ENCODE measurements around the gene RAET1E. TPM values are rescaled to one million over a fixed set of nuclear protein-coding genes. Genes with fewer than 3 reads are reported as not detected.
A peak's percentile ranks its signal among the peaks of the same experiment; 100 is the strongest.

RAET1E gene
- total and polyA plus RNA-seq, 9 of the 15 experiments (the other 6 are each of a cell fraction or from before 2014, with no cell fraction given): not detected

DNA sequence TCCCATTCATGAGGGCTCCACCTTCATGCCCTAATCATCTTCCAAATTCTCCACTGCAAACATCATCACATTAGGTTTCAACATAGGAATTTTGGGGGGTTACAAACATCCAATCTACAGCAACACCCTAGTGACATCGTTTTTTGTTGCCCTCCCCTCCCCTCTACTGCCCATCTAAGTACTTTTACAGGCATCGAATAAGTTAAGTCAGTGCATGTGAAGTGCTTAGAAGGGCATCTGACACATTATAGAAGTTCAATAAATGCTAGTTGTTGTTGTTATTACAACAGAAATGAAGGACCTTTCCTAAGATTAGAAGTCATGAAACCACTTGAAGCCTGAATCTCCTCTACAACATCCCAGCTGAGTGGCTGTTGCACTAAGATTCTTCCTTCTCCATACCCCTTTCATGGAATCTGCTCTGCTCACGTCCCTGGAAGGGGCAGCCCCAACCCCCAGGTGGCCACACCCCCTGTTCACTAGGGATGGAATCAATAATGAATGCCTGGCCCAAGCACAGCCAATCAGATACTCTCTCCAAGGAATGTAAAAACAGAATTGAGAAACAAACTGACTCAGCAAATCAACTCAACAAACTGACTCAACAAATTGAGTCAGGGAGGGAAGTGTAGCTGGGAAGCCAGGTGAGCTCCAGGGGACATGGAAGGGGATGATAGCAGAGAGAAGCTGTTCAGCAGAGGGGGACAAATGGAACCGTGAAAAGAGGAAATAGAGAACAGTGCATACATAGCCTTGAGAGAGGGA, 29.9 kb downstream of the RAET1E start (continued):
- TF ChIP-seq, protein P1, sequence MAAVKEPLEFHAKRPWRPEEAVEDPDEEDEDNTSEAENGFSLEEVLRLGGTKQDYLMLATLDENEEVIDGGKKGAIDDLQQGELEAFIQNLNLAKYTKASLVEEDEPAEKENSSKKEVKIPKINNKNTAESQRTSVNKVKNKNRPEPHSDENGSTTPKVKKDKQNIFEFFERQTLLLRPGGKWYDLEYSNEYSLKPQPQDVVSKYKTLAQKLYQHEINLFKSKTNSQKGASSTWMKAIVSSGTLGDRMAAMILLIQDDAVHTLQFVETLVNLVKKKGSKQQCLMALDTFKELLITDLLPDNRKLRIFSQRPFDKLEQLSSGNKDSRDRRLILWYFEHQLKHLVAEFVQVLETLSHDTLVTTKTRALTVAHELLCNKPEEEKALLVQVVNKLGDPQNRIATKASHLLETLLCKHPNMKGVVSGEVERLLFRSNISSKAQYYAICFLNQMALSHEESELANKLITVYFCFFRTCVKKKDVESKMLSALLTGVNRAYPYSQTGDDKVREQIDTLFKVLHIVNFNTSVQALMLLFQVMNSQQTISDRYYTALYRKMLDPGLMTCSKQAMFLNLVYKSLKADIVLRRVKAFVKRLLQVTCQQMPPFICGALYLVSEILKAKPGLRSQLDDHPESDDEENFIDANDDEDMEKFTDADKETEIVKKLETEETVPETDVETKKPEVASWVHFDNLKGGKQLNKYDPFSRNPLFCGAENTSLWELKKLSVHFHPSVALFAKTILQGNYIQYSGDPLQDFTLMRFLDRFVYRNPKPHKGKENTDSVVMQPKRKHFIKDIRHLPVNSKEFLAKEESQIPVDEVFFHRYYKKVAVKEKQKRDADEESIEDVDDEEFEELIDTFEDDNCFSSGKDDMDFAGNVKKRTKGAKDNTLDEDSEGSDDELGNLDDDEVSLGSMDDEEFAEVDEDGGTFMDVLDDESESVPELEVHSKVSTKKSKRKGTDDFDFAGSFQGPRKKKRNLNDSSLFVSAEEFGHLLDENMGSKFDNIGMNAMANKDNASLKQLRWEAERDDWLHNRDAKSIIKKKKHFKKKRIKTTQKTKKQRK (IDR thresholded peaks at IDR 0.05; ENCODE audit: borderline replicate concordance, low read depth, low read length): no peak
- TF ChIP-seq ZBTB8A (IDR thresholded peaks at IDR 0.05; ENCODE audit: partially characterized antibody): no peak
- TF ChIP-seq ZNF282 (CRISPR knock-in tag; IDR thresholded peaks at IDR 0.05): no peak
- peak; percentile 51; the same call in 1 of the 2 replicates for TF ChIP-seq SP1 (CRISPR knock-in tag; IDR thresholded peaks at IDR 0.05)
- TF ChIP-seq CREM (IDR thresholded peaks at IDR 0.05; ENCODE audit: low read depth): no peak
- TF ChIP-seq, protein P2, sequence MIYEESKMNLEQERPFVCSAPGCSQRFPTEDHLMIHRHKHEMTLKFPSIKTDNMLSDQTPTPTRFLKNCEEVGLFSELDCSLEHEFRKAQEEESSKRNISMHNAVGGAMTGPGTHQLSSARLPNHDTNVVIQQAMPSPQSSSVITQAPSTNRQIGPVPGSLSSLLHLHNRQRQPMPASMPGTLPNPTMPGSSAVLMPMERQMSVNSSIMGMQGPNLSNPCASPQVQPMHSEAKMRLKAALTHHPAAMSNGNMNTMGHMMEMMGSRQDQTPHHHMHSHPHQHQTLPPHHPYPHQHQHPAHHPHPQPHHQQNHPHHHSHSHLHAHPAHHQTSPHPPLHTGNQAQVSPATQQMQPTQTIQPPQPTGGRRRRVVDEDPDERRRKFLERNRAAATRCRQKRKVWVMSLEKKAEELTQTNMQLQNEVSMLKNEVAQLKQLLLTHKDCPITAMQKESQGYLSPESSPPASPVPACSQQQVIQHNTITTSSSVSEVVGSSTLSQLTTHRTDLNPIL (CRISPR knock-in tag; IDR thresholded peaks at IDR 0.05): no peak
- no peak for TF ChIP-seq TRIM28 (IDR thresholded peaks at IDR 0.05)
- no peak for TF ChIP-seq ZNF134 (CRISPR knock-in tag; conservative IDR thresholded peaks at IDR 0.05)
- no peak for TF ChIP-seq OTX1 (CRISPR knock-in tag; IDR thresholded peaks at IDR 0.05)
- TF ChIP-seq ARHGAP35 (IDR thresholded peaks at IDR 0.05; ENCODE audit: partially characterized antibody): no peak
- no peak for TF ChIP-seq CBX2 (IDR thresholded peaks at IDR 0.05; ENCODE audit: insufficient read depth, low read length, poor library complexity, severe bottlenecking)
- no peak for TF ChIP-seq TEAD2 (tag; IDR thresholded peaks at IDR 0.05)
- TF ChIP-seq SRSF9 (IDR thresholded peaks at IDR 0.05; ENCODE audit: borderline replicate concordance, low read depth, low read length): no peak
- TF ChIP-seq SP2 (IDR thresholded peaks at IDR 0.05; ENCODE audit: extremely low read depth, low read depth, low read length, poor library complexity, severe bottlenecking): no peak
- no peak for TF ChIP-seq NONO (IDR thresholded peaks at IDR 0.05; ENCODE audit: low read depth in 2 of 2, low read length in 1 of 2)
- no peak for TF ChIP-seq TBP (optimal IDR thresholded peaks at IDR 0.05; ENCODE audit: low read depth, low read length)
- TF ChIP-seq HDAC6 (IDR thresholded peaks at IDR 0.05; ENCODE audit: low read depth, low read length): no peak
- no peak for TF ChIP-seq KHSRP (IDR thresholded peaks at IDR 0.05)
- TF ChIP-seq, protein P3, sequence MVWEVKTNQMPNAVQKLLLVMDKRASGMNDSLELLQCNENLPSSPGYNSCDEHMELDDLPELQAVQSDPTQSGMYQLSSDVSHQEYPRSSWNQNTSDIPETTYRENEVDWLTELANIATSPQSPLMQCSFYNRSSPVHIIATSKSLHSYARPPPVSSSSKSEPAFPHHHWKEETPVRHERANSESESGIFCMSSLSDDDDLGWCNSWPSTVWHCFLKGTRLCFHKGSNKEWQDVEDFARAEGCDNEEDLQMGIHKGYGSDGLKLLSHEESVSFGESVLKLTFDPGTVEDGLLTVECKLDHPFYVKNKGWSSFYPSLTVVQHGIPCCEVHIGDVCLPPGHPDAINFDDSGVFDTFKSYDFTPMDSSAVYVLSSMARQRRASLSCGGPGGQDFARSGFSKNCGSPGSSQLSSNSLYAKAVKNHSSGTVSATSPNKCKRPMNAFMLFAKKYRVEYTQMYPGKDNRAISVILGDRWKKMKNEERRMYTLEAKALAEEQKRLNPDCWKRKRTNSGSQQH (CRISPR knock-in tag; IDR thresholded peaks at IDR 0.05): no peak
- TF ChIP-seq ZC3H4 (CRISPR knock-in tag; IDR thresholded peaks at IDR 0.05; ENCODE audit: borderline replicate concordance): no peak
- TF ChIP-seq FOXA3 (CRISPR knock-in tag; conservative IDR thresholded peaks at IDR 0.05 in 1 of 2, IDR thresholded peaks at IDR 0.05 in 1 of 2): no peak
- no peak; the same call in 1 of the 2 replicates for TF ChIP-seq ZNF766 (CRISPR knock-in tag; conservative IDR thresholded peaks at IDR 0.05)
- no peak for TF ChIP-seq CSDE1 (IDR thresholded peaks at IDR 0.05)

Measured in K562 (cell line).